Peyer's patch (tissue), 4 donors: Measurements from ENCODE around the gene GPX6. TPM values are rescaled to one million over a fixed set of nuclear protein-coding genes. Genes with fewer than 3 reads are reported as not detected.
"Not testable (repeated sequence)": the region's sequence is repeated elsewhere in the genome, so short reads cannot be mapped to it uniquely, and the experiment has no call there.

Source experiments
- DNase-seq, 3 donors: peaks; one replicate each; pipeline ENCODE4 v3.0.0-alpha.2; 2017 to 2019
- H3K27ac ChIP-seq, 4 donors: fragments of 200-600 bp; sonication (generic); one replicate each; pipeline ENCODE4 v1.5.1; 2016 to 2019
- H3K27me3 ChIP-seq, 2 donors: fragments of 200-600 bp; sonication (generic); one replicate each; pipeline ENCODE4 v1.5.1; 2019
- H3K36me3 ChIP-seq, 3 donors: fragments of 200-600 bp; sonication (generic); one replicate each; pipeline ENCODE4 v1.5.1; 2016 to 2019
- H3K4me1 ChIP-seq, 4 donors: fragments of 200-600 bp; sonication (generic); one replicate each; pipeline ENCODE4 v1.5.1; 2016 to 2019
- H3K4me3 ChIP-seq, 4 donors: fragments of 200-600 bp; sonication (generic); 1 replicate in 3 of 4; 2 replicates in 1 of 4; pipeline ENCODE4 v1.5.1; 2016 to 2019; ENCODE audit warnings: mild to moderate bottlenecking in 1 of 4
- H3K9me3 ChIP-seq, 4 donors: fragments of 200-600 bp; sonication (generic); one replicate each; pipeline ENCODE4 v1.5.1; 2016 to 2019; ENCODE audit warnings: mild to moderate bottlenecking in 1 of 4
- POLR2A ChIP-seq, 2 donors: fragments of 450-650 bp; IDR thresholded peaks; one replicate each; pipeline ENCODE4 v1.5.1; 2017; ENCODE audit warnings: antibody characterized with exemption in 2 of 2, mild to moderate bottlenecking in 2 of 2, moderate library complexity in 2 of 2
- total RNA-seq, 4 donors: library from RNA; depleted of rRNA; stranded (reverse); fragments of >200 nt; gene quantifications; one replicate each; pipeline ENCODE4 v1.1.0, GENCODE V29; 2016
- TF ChIP-seq, protein P1 (sequence below), 6 experiments: fragments of 450-650 bp in 4 of 6; fragments of 200-600 bp in 2 of 6; sonication (generic) in 1 of 6; IDR thresholded peaks; one replicate each; pipeline ENCODE4 v1.5.1; 2017 to 2019; ENCODE audit warnings: antibody characterized with exemption in 6 of 6, mild to moderate bottlenecking in 3 of 6, moderate library complexity in 1 of 6

The GPX6 gene
- total RNA-seq, 4 donors from 2014 or later = not detected

- Histone ChIP-seq H3K4me3 (no peak overlapping the region), H3K4me1 (no peaks in the 10 kb centered on the region), H3K27ac (no peak overlapping the region), H3K9me3 (no peaks in the 10 kb centered on the region), H3K27me3 (no peaks in the 10 kb centered on the region), H3K36me3 (no peaks in the 10 kb centered on the region)
- DNase-seq = no peak
- TF ChIP-seq, protein P1, sequence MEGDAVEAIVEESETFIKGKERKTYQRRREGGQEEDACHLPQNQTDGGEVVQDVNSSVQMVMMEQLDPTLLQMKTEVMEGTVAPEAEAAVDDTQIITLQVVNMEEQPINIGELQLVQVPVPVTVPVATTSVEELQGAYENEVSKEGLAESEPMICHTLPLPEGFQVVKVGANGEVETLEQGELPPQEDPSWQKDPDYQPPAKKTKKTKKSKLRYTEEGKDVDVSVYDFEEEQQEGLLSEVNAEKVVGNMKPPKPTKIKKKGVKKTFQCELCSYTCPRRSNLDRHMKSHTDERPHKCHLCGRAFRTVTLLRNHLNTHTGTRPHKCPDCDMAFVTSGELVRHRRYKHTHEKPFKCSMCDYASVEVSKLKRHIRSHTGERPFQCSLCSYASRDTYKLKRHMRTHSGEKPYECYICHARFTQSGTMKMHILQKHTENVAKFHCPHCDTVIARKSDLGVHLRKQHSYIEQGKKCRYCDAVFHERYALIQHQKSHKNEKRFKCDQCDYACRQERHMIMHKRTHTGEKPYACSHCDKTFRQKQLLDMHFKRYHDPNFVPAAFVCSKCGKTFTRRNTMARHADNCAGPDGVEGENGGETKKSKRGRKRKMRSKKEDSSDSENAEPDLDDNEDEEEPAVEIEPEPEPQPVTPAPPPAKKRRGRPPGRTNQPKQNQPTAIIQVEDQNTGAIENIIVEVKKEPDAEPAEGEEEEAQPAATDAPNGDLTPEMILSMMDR (IDR thresholded peaks at IDR 0.05) = no peak
- TF ChIP-seq POLR2A (IDR thresholded peaks at IDR 0.05) = no peak
Measured at GRCh38 chr6:28517964-28518363, 2.4 kb upstream of the GPX6 start.

- H3K27ac ChIP-seq, H3K36me3 ChIP-seq, H3K9me3 ChIP-seq, H3K27me3 ChIP-seq, H3K4me3 ChIP-seq, DNase-seq, H3K4me1 ChIP-seq: not testable (repeated sequence)
Measured at GRCh38 chr6:28512387-28512786, 3.2 kb downstream of the GPX6 start.

GRCh38 chr6:28511628-28512300 lies 3.8 kb downstream of the GPX6 start:
- H3K4me3 ChIP-seq = no peak overlapping the region

DNA sequence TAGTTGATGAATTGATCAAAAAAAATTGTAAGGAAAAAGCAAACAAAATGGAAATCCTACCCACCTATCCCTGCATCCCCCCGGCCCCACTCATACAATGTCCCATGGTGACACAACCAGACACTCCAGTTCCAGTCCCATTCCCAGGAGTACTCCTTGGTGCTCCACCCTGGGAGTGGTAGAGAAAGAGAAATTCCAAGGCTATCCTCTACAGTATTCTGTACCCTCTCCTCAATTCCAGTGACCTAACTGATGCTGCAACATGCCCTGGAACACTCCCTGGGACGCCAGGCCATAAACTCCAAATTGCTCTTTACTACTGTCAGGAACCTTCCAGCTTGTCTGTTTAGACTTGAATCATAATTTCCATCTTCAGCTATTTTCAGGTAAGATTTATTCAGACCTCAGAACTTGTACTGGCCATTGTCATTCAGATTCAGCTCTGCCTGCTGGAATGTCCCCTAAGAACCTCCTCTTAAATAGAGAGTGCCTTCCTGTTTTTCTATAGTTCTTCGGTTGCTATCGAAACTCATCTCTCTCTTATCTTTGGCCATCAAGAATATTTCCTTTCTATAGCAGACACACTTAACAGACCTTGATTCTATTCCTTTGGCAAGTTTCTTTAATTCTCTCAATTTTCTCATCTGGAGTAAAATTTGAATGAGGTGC lies 8.7 kb downstream of the GPX6 start:
- Histone ChIP-seq H3K27ac (no peak overlapping the region), H3K27me3 (no peaks in the 10 kb centered on the region), H3K9me3 (no peaks in the 10 kb centered on the region), H3K4me3 (no peak overlapping the region), H3K4me1 (no peaks in the 10 kb centered on the region), H3K36me3 (no peaks in the 10 kb centered on the region)
- no peak for DNase-seq
- TF ChIP-seq, protein P1 (IDR thresholded peaks at IDR 0.05) = no peak
- no peak for TF ChIP-seq POLR2A (IDR thresholded peaks at IDR 0.05)

More at GRCh38 chr6:28511628-28512300, 3.8 kb downstream of the GPX6 start:
- Histone ChIP-seq H3K4me1 (no peaks in the 10 kb centered on the region), H3K27ac (no peak overlapping the region), H3K36me3 (no peaks in the 10 kb centered on the region), H3K27me3 (no peaks in the 10 kb centered on the region), H3K9me3 (no peaks in the 10 kb centered on the region)
- DNase-seq = no peak
- TF ChIP-seq, protein P1 (IDR thresholded peaks at IDR 0.05) = no peak
- no peak for TF ChIP-seq POLR2A (IDR thresholded peaks at IDR 0.05)

- no peaks in the 10 kb centered on the region for H3K4me1 ChIP-seq
- no peak for DNase-seq
- H3K27me3 ChIP-seq = no peaks in the 10 kb centered on the region
- H3K4me3 ChIP-seq = no peak overlapping the region
- TF ChIP-seq, protein P1 (IDR thresholded peaks at IDR 0.05) = no peak
- TF ChIP-seq POLR2A (IDR thresholded peaks at IDR 0.05) = no peak
- no peaks in the 10 kb centered on the region for H3K9me3 ChIP-seq
- H3K36me3 ChIP-seq = no peaks in the 10 kb centered on the region
- no peak overlapping the region for H3K27ac ChIP-seq
Measured at GRCh38 chr6:28505733-28506132, 9.9 kb downstream of the GPX6 start.

DNA sequence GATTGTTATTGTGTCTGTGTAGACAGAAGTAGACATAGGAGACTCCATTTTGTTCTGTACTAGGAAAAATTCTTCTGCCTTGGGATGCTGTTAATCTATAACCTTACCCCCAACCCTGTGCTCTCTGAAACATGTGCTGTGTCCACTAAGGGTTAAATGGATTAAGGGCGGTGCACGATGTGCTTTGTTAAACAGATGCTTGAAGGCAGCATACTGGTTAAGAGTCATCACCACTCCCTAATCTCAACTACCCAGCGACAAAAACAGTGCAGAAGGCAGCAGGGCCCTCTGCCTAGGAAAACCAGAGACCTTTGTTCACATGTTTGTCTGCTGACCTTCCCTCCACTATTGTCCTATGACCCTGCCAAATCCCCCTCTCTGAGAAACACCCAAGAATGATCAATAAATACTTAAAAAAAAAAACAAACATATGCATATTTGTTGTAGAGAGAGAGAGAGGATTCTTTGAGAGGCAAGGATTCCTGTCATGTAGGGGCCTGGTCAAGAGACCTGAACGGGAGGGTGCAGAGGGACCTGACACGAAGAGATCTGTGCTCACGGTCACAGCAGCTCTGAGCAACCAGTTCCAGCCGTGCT lies 12.8 kb downstream of the GPX6 start:
- H3K27me3 ChIP-seq = not testable (repeated sequence)

DNA sequence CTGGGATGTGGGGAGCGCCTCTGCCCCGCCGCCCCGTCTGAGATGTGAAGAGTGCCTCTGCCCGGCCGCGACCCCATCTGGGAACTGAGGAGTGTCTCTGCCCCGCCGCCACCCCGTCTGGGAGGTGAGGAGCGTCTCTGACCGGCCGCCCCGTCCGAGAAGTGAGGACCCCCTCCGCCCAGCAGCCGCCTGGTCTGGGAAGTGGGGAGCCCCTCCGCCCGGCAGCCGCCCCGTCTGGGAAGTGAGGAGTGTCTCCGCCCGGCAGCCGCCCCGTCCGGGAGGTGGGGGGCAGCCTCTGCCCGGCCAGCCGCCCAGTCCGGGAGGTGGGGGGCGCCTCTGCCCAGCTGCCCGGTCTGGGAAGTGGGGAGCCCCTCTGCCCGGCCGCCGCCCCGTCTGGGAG lies 13.5 kb downstream of the GPX6 start:
- not testable (repeated sequence) for DNase-seq, H3K4me1 ChIP-seq

More for the DNA sequence above, 12.8 kb downstream of the GPX6 start:
- not testable (repeated sequence) for H3K9me3 ChIP-seq, H3K4me3 ChIP-seq, H3K36me3 ChIP-seq, H3K4me1 ChIP-seq, H3K27ac ChIP-seq, DNase-seq

More for the DNA sequence above, 13.5 kb downstream of the GPX6 start:
- not testable (repeated sequence) for H3K27me3 ChIP-seq, H3K27ac ChIP-seq, H3K4me3 ChIP-seq, H3K36me3 ChIP-seq, H3K9me3 ChIP-seq
